HUES48 (cell line): Measurements from ENCODE around the gene CMKLR1.

Experiments
- H3K27ac ChIP-seq: one replicate; pipeline ENCODE4 v1.7.0; 2013; ENCODE audit warnings: low read depth, low read length, inconsistent platforms
- H3K27me3 ChIP-seq: 2 replicates; pipeline ENCODE4 v1.6.1; 2013; ENCODE audit warnings: mild to moderate bottlenecking, low read length; ENCODE audit not compliant: control insufficient read depth, insufficient read depth
- H3K36me3 ChIP-seq: 2 replicates; pipeline ENCODE4 v1.6.1; 2013; ENCODE audit warnings: low read length; ENCODE audit not compliant: control insufficient read depth, insufficient read depth
- H3K4me1 ChIP-seq: 2 replicates; pipeline ENCODE4 v1.6.1; 2013; ENCODE audit warnings: mild to moderate bottlenecking, low read length; ENCODE audit not compliant: control insufficient read depth, insufficient read depth
- H3K4me3 ChIP-seq: 2 replicates; pipeline ENCODE4 v1.5.1; 2013; ENCODE audit warnings: mild to moderate bottlenecking, low read depth, low read length
- H3K9ac ChIP-seq: 2 replicates; pipeline ENCODE4 v1.6.1; 2013; ENCODE audit warnings: mild to moderate bottlenecking, low read depth, low read length, moderate library complexity
- H3K9me3 ChIP-seq: 2 replicates; pipeline ENCODE4 v1.6.1; 2013; ENCODE audit warnings: low read length; ENCODE audit not compliant: control insufficient read depth, insufficient read depth

Gene CMKLR1

DNA sequence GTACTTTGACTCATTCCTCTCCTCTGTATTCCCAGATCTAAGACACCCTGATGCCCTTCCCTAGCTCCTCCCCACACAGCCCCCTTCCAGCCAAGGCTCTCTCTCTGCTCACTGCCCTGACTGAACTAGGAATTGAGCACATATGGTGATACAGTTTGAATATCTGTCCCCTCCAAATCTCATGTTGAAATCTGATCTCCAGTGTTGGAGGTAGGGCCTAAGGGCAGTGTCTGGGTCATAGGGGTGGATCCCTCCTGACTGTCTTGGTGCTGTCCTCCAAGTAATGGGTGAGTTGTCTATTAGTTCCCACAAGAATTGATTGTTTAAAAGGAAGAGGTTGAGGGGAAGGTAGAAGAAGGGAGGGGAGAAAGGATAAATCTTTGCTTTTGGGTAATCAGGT is 17.4 kb downstream of the CMKLR1 start:
- H3K4me1 ChIP-seq = peaks cover 18% of the 10 kb centered on the region
- no peak overlapping the region for H3K9ac ChIP-seq
- no peak overlapping the region for H3K27ac ChIP-seq

DNA sequence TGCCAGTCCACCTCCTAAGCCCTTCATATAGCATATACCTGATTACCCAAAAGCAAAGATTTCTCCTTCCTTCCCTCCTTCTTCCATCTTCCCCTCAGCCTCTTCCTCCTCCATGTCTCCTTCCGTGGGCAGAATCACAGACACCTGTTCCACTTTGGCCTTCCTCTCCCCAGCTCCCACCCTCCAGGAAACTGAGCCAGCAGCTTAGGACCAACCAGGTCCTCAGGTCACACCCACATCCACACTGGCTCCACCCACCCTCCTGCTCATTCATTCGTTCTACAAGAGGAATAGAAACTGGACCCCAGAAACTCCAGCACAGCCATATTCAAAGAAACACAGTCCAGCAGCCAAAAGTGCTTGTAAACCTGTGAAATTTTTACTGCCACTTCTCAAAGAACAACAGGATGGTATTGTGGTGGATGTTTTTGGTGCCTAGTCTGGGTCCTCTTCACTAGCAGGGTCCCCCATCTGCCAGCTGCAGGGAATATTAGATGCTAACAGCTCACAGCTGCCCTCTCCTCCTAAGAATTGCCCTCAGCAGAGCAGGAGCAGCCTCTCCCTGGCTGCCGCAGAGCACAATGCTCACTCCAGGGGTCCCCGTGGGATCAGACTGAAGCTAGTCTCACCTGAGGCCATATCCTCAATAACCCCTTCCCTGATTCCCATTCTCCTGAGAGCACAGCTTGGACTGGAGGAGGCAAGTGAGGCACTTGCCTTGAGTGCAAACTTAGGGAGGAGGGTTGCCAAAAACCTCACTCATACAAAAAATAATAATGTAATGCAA is 18.4 kb downstream of the CMKLR1 start:
- H3K9me3 ChIP-seq = no peaks in the 10 kb centered on the region
- H3K27ac ChIP-seq = no peak overlapping the region
- no peak overlapping the region for H3K9ac ChIP-seq
- H3K27me3 ChIP-seq = no peaks in the 10 kb centered on the region
- H3K4me1 ChIP-seq = peaks cover 28% of the 10 kb centered on the region
- no peak overlapping the region for H3K4me3 ChIP-seq
- H3K36me3 ChIP-seq = no peaks in the 10 kb centered on the region

More for the DNA sequence above, 17.4 kb downstream of the CMKLR1 start:
- Histone ChIP-seq H3K27me3 (no peaks in the 10 kb centered on the region), H3K36me3 (no peaks in the 10 kb centered on the region), H3K4me3 (no peak overlapping the region), H3K9me3 (no peaks in the 10 kb centered on the region)

DNA sequence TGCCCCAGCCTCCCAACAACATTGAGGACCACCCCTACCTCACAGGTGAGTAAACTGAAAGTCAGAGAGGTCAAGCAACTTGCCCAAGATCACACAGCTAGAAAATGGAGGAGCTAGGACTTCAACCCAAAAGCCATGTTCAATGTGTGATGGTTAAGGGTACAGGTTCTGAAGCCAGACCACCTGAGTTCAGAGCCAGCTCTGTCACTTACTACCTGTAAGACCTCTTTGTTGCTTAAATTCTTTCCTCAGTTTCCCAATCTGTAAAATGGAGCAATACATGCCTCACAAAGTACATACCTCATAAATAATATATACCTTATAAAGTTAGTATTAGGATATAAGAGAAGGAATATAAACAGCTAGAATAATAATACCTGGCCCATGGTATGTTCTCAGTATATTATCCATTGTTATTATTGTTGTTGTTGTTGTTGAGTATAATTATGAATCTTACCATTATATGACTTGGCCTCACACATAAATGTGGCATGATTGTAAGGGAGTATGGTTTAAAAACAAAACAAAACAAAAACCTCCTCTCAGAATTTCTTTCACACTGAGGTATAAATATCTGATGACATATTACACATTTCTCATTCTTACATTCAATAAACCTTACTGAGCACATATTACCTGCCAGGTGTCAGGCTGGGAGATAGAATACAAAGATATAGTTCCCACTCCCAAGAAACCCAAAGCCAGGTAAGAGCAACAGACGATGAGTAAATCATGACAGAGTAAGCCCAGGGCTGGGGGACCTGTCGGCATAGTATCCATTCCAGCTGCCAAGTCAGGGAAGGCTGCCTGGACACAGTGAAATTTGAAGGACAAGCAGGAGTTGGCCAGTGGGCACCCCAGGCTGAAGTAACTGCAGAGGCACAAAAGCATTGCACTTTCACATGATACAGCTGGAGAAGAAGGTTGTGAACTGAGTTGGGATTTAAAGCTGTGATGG is 19.6 kb downstream of the CMKLR1 start:
- Histone ChIP-seq H3K9me3 (no peaks in the 10 kb centered on the region), H3K4me3 (no peak overlapping the region), H3K36me3 (no peaks in the 10 kb centered on the region), H3K9ac (no peak overlapping the region), H3K4me1 (peaks cover 30% of the 10 kb centered on the region), H3K27ac (no peak overlapping the region), H3K27me3 (no peaks in the 10 kb centered on the region)

DNA sequence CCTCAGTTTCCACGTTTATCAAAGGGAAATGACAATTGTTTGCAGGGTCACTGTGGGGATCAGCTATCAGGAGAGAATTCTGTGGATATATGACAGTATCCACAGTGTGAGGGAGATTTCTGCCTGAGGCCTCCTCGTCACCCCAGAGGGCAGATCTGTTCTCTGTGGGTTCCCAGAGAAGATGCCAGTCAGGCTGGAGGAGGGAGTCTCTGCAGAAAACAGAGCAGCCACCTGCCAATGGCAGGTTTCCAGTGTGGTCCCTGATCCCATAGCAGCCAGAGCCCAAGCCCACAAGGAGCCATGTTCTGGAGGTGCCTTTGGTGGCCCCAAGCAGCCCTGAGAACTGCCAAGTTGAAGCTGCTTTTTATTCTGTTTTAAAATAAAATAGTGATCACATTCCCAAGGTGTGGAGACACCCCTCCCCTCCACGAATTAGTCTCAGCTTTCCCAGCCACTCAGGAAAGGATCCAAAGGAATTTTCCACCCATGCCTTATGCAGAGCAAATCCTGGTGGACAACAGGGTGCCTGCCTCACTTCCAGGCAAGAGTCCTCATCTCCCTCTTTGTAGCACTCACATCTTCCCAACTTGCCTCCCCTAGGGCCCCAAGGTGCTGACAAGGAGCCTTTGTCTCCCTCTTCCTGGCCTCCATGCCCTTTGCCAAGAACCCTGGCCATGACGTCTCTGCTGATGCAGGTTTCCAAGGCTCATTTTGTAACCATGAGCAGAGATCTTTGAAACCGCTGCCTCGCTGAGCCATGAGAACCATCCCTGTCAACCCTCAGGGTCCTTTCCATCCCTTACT is 20.4 kb downstream of the CMKLR1 start:
- H3K9me3 ChIP-seq = no peaks in the 10 kb centered on the region
- H3K36me3 ChIP-seq = no peaks in the 10 kb centered on the region
- peaks cover 33% of the 10 kb centered on the region for H3K4me1 ChIP-seq
- H3K27ac ChIP-seq = no peak overlapping the region
- H3K4me3 ChIP-seq = no peak overlapping the region
- no peaks in the 10 kb centered on the region for H3K27me3 ChIP-seq
- H3K9ac ChIP-seq = no peak overlapping the region

DNA sequence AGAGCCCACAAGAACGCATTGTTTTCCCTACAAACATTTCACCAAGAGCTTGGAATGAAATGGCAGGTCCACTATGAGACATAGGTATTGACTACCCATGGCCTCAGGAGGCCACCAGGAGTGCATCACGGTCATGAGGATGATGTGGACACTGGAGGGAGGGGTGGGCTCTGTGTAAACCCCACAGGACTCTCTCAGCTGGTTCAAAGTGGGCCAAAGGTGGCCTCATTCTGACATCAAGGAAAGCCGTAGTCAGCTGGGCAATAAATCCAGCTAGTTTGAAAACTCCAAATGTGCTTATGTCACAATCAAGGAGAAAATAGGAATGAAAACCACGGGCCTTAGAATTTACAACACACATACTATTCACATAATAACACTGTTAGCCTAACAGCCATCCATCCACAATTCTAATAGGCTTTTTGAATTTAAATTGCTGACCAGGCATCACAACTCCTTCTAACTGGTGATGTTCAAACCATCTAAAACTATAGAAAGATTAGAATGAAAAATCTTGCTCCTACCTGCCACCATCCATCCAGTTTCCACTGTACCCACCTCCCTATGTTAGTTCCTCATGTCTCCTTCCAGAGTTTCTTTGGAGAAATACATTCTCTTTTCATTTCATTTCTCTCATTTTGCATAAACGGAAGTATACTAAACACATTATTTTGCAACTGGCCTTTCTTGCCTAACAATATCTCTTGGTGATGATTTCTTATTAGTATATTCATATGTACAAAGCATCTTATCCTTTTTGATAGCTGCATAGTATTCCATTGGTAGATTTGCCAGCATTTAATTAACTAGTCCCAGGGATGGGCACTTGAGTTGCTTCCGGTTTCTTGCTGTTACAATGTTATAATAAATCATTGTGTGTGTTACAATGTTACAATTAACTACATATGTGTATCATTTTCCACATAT is 21.5 kb downstream of the CMKLR1 start:
- Histone ChIP-seq H3K4me3 (no peak overlapping the region), H3K27me3 (no peaks in the 10 kb centered on the region), H3K4me1 (peaks cover 37% of the 10 kb centered on the region), H3K36me3 (no peaks in the 10 kb centered on the region), H3K9ac (no peak overlapping the region), H3K9me3 (no peaks in the 10 kb centered on the region), H3K27ac (no peak overlapping the region)

DNA sequence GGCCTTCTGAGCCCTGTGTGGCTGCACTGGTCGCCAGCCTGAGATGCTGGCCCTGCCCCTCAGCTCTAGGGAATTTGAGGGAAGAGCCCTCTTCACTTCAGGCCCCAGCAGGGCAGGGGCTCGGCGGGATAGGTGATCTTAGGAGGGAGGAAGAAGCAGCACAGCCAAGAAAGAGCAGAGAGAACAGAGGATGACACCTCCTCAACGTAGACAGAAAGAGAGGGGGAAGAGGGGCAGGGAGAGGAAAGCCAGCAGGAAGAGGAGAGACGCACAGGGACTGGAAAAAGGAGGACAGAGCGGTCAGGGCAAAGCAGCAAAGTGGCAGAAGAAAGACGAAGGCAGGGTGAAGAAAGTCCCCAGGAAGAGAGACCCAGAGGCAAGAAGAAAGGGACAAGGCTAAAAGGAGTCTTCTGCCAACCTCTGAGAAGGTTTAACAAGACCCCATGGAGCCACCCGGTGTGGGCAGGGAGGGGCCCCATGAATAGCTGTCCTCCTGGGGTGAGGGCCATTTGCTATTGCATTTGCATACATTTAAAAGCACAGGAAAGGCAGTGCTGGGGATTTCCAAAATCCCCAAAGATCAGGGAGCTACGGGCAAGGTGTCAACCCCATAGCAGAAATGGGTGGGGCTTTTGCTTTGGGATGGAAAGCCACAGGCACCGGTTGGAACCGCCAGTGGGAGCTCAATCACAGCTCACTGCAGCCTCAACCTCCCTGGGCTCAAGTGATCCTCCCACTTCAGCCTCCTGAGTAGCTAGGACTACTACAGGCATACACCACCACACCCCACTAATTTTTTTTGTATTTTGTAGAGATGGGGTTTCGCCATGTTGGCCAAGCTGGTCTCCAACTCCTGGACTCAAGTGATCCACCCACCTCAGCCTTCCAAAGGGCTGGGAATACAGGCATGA is 22.7 kb downstream of the CMKLR1 start:
- no peak overlapping the region for H3K9ac ChIP-seq
- no peaks in the 10 kb centered on the region for H3K27me3 ChIP-seq
- H3K4me1 ChIP-seq = peaks cover 37% of the 10 kb centered on the region
- no peaks in the 10 kb centered on the region for H3K36me3 ChIP-seq
- H3K9me3 ChIP-seq = no peaks in the 10 kb centered on the region
- peak overlapping the region; percentile 81 for H3K27ac ChIP-seq
- H3K4me3 ChIP-seq = no peak overlapping the region

DNA sequence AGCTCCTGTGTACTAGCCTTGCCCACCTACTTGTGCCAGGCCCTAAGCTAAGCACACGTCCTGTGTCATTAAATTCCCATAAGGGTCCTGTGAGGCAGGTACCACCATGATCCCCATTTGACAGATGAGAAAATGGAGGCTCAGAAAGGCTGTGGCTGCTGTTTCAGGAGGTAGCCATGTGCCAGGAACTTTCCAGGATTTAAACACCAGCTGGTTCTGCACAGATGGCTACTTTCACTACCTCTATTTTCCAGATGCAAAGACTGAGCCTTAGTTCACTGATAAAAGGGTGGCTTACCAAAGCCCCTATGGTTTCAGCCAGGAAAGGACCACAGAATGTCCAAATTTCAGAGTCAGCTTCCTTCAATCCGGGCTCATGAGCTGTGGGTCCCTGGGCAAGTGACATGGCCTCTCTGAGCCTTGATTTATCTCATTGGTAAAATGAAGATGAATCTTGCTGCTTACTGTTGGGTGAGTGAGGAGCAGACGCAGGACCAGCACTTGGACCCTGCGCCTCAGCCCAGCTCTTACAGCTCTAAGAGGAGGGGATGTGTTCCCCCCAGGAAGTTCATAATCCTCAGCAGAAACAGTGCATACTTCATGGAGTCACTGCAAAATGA is 23.5 kb downstream of the CMKLR1 start:
- Histone ChIP-seq H3K4me1 (peaks cover 33% of the 10 kb centered on the region), H3K27ac (peak overlapping the region; percentile 81), H3K36me3 (no peaks in the 10 kb centered on the region), H3K4me3 (no peak overlapping the region), H3K27me3 (no peaks in the 10 kb centered on the region), H3K9me3 (no peaks in the 10 kb centered on the region), H3K9ac (no peak overlapping the region)

DNA sequence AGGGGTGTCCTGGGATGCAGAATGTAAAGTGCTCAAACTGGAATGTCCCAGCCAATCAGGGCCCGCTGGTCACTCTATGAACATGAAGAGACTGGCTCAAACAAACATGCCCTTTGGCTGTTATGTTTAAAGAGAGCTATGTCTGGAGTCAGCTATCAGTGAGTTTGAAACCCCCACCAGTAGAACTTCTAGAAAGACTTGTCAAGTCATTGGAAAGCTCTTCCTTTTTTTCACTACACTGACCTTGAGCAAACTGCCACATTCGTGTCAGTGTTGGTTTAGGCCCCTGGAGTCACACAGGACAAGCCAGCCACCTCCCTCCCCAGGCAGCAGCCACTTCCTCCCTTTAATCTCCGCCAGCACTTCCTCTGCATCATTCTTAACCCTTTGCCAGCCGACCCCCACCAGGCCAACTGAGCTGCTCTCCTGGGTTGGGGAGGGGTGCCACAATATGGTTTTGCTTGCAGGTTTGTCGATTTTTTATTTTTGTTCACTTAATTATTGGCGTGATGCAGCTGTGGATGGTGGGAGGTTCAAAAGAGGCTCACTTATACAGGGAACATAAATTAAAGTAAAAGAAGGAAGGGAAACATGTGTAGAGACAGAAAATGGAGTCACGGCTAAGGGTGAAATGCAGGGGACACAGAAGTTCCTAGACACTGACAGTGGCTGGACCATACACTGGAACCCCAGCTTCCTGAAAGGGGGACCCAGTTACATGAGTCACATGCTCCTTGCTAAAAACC is 25.3 kb downstream of the CMKLR1 start:
- Histone ChIP-seq H3K4me3 (no peak overlapping the region), H3K27ac (peak overlapping the region; percentile 43)

DNA sequence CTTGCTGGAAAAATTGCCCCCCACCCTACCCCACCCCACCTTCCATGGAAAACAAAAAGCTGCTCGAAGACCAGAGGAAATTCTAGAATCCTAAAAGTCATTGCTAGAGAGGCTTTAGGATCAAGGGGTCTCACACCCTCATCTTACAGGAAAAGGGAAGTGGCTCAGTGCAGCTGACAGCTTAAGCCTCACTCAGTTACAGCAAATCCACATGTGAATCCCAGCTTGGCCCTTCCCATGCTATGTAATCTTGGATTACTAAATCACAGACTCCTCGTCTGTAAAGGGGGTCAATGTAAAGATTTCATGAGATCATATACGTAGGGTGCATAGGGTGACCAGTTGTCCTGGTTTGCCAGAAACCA is 25.9 kb downstream of the CMKLR1 start:
- no peak overlapping the region for H3K9ac ChIP-seq
- H3K9me3 ChIP-seq = no peaks in the 10 kb centered on the region
- H3K36me3 ChIP-seq = no peaks in the 10 kb centered on the region
- H3K4me1 ChIP-seq = peaks cover 25% of the 10 kb centered on the region
- H3K27me3 ChIP-seq = no peaks in the 10 kb centered on the region
- H3K27ac ChIP-seq = peak overlapping the region; percentile 43
- no peak overlapping the region for H3K4me3 ChIP-seq

More for the DNA sequence above, 25.3 kb downstream of the CMKLR1 start:
- H3K9ac ChIP-seq = no peak overlapping the region
- H3K9me3 ChIP-seq = no peaks in the 10 kb centered on the region
- no peaks in the 10 kb centered on the region for H3K27me3 ChIP-seq
- H3K36me3 ChIP-seq = no peaks in the 10 kb centered on the region
- peaks cover 25% of the 10 kb centered on the region for H3K4me1 ChIP-seq
